Mucosa of descending colon (tissue), 3 donors: ENCODE results near the gene RAB37. TPM values are rescaled to one million over a fixed set of nuclear protein-coding genes. Genes with fewer than 3 reads are reported as not detected.
A peak's percentile ranks its signal among the peaks of the same experiment; 100 is the strongest.

Experiments
- ATAC-seq: fragments of 200-7000 bp; cut with Tn5 transposase; one replicate; pipeline ENCODE4 v1.9.1; 2020; ENCODE audit warnings: mild to moderate bottlenecking, moderate library complexity
- DNase-seq, 3 donors: peaks; one replicate each; pipeline ENCODE4 v3.0.0-alpha.2; 2020
- H3K36me3 ChIP-seq: fragments of 200-600 bp; one replicate; pipeline ENCODE4 v1.8.0; 2021; ENCODE audit warnings: low read depth, mild to moderate bottlenecking
- H3K4me1 ChIP-seq: fragments of 200-600 bp; one replicate; pipeline ENCODE4 v1.8.0; 2021; ENCODE audit warnings: low read depth, mild to moderate bottlenecking
- H3K4me3 ChIP-seq: fragments of 200-600 bp; one replicate; pipeline ENCODE4 v1.8.0; 2021; ENCODE audit warnings: mild to moderate bottlenecking
- H3K9me3 ChIP-seq: fragments of 200-600 bp; one replicate; pipeline ENCODE4 v1.8.0; 2021; ENCODE audit warnings: mild to moderate bottlenecking
- intact Hi-C, 2 donors: fragments of 100-400 bp; cut with DNase I in 1 of 2; cut with micrococcal nuclease in 1 of 2; formaldehyde crosslinking; loops; one replicate each; pipeline versions ENCODE4 v1.11.0 to v1.11.1; 2022; cut with DNase I, micrococcal nuclease
- total RNA-seq, 3 donors: library from RNA; stranded (reverse); fragmentation: NEBNext Ultra II Directional in 2 of 3; extraction: Animal tissue kit (Norgen Biotek cat#: 25700) in 2 of 3; gene quantifications; one replicate each; pipeline versions ENCODE4 v1.2.1 to v1.2.4, GENCODE V29; 2021 to 2023
- TF ChIP-seq, protein P1 (sequence below): fragments of 200-600 bp; IDR thresholded peaks from one replicate; pipeline ENCODE4 v1.8.0; 2022; ENCODE audit warnings: antibody characterized with exemption, mild to moderate bottlenecking
- donor health status: DM: no; HTN: no; CAD: no; lungs with moderate emphysema.
- donor health status: DM: no; HTN: no; CAD: no.
- donor health status: DM: no; HTN: yes; CAD: no.

The RAB37 gene
- total RNA-seq, 3 donors from 2014 or later: 4.3 to 9.8 (median 9.0) TPM

DNA sequence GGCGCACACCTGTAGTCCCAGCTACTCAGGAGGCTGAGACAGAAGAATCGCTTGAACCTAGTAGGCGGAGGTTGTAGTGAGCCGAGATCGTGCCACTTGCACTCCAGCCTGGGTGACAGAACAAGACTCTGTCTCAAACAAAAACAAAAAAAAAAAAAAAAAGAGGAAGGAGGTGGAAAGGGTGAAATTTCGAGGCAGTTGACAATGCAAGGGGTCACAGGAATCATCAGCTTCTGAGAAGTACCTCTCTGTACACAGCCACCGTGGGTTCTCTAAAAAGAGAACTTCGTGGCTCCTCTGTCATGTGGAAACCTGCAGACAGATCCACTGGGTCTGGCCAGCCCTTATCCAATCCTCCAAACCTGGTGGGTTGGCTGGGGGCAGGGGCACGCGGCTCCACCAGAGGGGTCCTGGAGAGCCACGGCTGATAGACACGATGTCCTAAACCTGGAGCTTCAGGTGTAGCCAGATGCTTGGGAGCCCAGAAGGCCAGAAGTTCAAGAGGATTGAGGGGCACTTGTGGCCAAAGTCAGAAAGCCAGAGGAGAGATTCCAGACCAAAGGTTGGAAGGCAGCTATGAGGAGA, 23.8 kb upstream of the RAB37 start:
- intact Hi-C loops: no loop called here
- no peak for ATAC-seq
- no peak for DNase-seq
- no peaks in the 10 kb centered on the region for H3K36me3 ChIP-seq
- H3K4me3 ChIP-seq: no peak overlapping the region
- TF ChIP-seq, protein P1, sequence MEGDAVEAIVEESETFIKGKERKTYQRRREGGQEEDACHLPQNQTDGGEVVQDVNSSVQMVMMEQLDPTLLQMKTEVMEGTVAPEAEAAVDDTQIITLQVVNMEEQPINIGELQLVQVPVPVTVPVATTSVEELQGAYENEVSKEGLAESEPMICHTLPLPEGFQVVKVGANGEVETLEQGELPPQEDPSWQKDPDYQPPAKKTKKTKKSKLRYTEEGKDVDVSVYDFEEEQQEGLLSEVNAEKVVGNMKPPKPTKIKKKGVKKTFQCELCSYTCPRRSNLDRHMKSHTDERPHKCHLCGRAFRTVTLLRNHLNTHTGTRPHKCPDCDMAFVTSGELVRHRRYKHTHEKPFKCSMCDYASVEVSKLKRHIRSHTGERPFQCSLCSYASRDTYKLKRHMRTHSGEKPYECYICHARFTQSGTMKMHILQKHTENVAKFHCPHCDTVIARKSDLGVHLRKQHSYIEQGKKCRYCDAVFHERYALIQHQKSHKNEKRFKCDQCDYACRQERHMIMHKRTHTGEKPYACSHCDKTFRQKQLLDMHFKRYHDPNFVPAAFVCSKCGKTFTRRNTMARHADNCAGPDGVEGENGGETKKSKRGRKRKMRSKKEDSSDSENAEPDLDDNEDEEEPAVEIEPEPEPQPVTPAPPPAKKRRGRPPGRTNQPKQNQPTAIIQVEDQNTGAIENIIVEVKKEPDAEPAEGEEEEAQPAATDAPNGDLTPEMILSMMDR: no peak
- H3K9me3 ChIP-seq: no peaks in the 10 kb centered on the region
- no peaks in the 10 kb centered on the region for H3K4me1 ChIP-seq

DNA sequence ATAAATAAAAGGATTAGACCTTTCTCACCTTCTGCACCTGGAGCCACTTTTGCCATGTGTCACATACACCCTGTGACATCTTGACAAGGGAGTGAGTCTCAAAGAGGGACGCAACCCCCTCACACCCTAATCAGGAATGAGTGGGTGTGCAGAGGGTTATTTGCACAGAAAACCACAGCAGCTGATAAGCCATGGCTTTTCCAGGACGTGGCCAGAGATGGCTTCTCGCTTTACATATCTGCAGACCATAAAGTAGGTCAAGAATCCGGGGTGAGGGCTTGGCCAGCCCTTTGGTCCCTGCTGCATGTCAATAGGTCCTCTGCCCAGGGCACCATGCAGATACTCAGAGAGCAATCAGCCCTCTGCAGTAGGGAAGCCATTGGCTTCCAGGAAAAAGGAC, 21.9 kb upstream of the RAB37 start:
- intact Hi-C loops: no loop called here
- ATAC-seq (peak; percentile 80), DNase-seq (no peak)
- TF ChIP-seq, protein P1: no peak
- Histone ChIP-seq H3K4me3 (no peak overlapping the region), H3K4me1 (no peaks in the 10 kb centered on the region), H3K36me3 (no peaks in the 10 kb centered on the region), H3K9me3 (no peaks in the 10 kb centered on the region)

DNA sequence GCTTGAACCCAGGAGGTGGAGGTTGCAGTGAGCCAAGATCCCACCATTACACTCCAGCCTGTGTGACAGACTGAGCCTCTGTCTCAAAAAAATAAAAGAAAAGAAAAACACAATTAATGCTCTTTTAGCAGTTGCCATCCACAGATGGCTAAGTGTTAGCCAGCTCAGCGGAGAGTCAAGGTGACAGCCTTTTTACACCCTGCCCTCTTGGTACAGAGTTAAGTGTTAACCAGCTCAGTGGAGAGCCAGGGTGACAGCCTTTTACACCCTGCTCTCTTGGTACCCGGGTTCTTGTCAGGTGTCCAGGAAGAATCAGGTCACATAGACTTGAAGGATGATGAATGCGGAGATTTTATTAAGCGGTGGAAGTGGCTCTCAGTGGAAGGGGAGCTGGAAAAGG, 16.6 kb upstream of the RAB37 start:
- no peak overlapping the region for H3K4me3 ChIP-seq
- TF ChIP-seq, protein P1: no peak
- no peaks in the 10 kb centered on the region for H3K9me3 ChIP-seq
- no peak for DNase-seq
- no peaks in the 10 kb centered on the region for H3K4me1 ChIP-seq
- intact Hi-C loops: no loop called here
- no peak for ATAC-seq
- no peaks in the 10 kb centered on the region for H3K36me3 ChIP-seq

DNA sequence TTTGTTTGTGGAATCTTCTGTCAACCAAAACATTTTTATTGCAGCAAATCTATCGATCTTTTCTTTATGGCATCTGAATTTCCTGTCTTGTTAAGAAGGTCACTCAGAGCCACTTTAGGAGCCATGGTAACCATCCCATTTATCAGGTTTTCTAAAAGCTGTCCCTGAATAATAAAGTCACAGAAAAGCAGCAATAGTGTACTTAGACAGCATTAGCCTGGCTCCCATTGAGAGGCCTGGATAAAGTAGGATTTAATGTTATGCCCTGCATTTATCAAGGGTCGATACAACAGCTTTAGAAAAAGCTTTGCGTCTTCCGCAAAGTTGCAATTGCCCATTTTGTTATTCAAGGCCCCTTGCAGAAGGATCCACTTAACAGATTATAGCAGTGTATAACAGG, 14.3 kb upstream of the RAB37 start:
- intact Hi-C loops: no loop called here
- ATAC-seq: no peak
- DNase-seq: no peak
- TF ChIP-seq, protein P1: no peak
- Histone ChIP-seq H3K36me3 (no peaks in the 10 kb centered on the region), H3K4me3 (no peak overlapping the region), H3K4me1 (no peaks in the 10 kb centered on the region), H3K9me3 (no peaks in the 10 kb centered on the region)

DNA sequence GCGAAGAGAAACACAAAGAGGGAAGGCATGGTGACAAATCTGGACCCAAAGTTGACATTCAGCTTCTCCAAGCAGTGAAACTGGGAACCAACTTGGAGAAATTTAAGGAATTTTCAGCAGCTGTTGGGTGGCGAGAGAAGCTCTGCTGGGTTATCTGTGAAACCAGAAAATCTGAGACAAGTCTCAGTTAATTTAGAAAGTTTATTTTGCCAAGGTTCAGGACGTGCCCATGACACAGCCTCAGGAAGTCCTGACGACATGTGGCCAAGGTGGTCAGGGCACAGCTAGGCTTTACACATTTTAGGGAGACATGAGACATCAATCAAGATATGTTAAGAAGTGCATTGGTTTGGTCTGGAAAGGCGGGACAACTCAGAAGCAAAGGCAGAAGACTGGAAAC, 13.2 kb upstream of the RAB37 start:
- H3K4me3 ChIP-seq: no peak overlapping the region
- no peak for ATAC-seq
- H3K4me1 ChIP-seq: no peaks in the 10 kb centered on the region
- DNase-seq: no peak
- no peaks in the 10 kb centered on the region for H3K36me3 ChIP-seq
- intact Hi-C loops: no loop called here
- no peaks in the 10 kb centered on the region for H3K9me3 ChIP-seq
- TF ChIP-seq, protein P1: no peak

DNA sequence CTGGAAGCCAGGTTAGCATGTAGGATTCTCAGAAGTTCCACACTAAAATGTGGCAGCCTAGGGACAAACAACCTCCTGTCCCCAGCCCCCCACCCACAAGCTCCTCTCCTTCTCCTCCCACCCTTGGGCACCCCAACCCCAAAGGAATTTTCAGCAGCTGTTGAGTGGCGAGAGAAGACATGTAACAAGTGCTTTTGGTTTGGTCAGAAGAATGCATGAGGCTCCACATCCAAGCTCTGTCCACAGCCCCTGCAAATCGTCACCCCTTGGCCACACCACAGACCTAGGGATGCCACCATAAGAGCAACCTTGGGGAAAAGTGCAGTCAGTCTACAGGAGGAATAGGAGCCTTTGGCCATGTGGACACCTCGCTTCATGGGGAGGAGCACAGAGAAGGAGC, 11.9 kb upstream of the RAB37 start:
- DNase-seq (no peak), ATAC-seq (no peak)
- TF ChIP-seq, protein P1: no peak
- Histone ChIP-seq H3K4me1 (no peaks in the 10 kb centered on the region), H3K4me3 (no peak overlapping the region), H3K9me3 (no peaks in the 10 kb centered on the region), H3K36me3 (no peaks in the 10 kb centered on the region)
- intact Hi-C loops: no loop called here
